SK-N-SH treated with all-trans-retinoic acid at 6 μM for 48 hours (cell line): ENCODE measurements around the gene TMEM181.

Experiments used
- ARNTL ChIP-seq: fragments of 450-650 bp; formaldehyde crosslinking; IDR thresholded peaks from 2 replicates; pipeline ENCODE4 v1.5.0; 2020; ENCODE audit warnings: low read depth, mild to moderate bottlenecking, moderate library complexity, borderline replicate concordance
- BACH2 ChIP-seq: fragments of 250-450 bp; sonication (Bioruptor Pico); IDR thresholded peaks from 2 replicates; pipeline ENCODE4 v1.9.0; 2021; ENCODE audit warnings: mild to moderate bottlenecking, borderline replicate concordance
- ISL1 ChIP-seq: fragments of 250-450 bp; sonication (Bioruptor Pico); IDR thresholded peaks from 2 replicates; pipeline ENCODE4 v2.1.2; 2022; ENCODE audit warnings: mild to moderate bottlenecking, moderate library complexity
- POU6F1 ChIP-seq: fragments of 250-450 bp; sonication (Bioruptor Pico); IDR thresholded peaks from 2 replicates; pipeline ENCODE4 v1.8.0; 2021; ENCODE audit warnings: low read depth, mild to moderate bottlenecking, moderate library complexity, borderline replicate concordance
- RARB ChIP-seq: fragments of 250-450 bp; sonication (Bioruptor Pico); IDR thresholded peaks from 2 replicates; pipeline ENCODE4 v1.8.0; 2021; ENCODE audit warnings: mild to moderate bottlenecking, moderate library complexity
- SNAI2 ChIP-seq: fragments of 250-450 bp; sonication (Bioruptor Pico); IDR thresholded peaks from 2 replicates; pipeline ENCODE4 v1.5.0; 2020; ENCODE audit warnings: mild to moderate bottlenecking, moderate library complexity
- ZFP30 ChIP-seq: fragments of 450-650 bp; formaldehyde crosslinking; IDR thresholded peaks from 2 replicates; pipeline ENCODE4 v1.5.0; 2022; ENCODE audit warnings: mild to moderate bottlenecking, moderate library complexity

DNA sequence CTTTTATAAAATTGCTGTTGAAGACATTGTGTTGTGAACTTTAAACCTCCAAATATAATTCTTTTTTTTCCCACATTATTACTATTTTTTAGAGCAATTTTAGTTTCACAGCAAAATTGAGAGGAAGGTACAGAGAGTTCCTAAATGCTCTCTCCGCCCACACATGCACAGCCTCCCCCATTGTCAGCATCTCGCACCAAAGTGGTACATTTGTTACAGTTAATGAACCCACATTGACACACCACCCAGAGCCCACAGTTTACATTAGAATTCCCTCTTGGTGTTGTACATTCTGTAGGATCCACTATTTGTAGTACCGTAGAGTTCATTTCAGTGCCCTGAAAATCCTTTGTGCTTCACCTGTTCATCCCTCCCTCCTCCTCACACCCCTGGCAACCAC lies 33.8 kb downstream of the TMEM181 start:
- TF ChIP-seq BACH2 (CRISPR knock-in tag) (no peak), POU6F1 (no peak), ISL1 (CRISPR knock-in tag) (no peak), RARB (CRISPR knock-in tag) (no peak), ARNTL (CRISPR knock-in tag) (no peak), ZFP30 (CRISPR knock-in tag) (no peak), SNAI2 (no peak)
